Type B pancreatic cell (in vitro differentiated cells): ENCODE results near the gene LGALS1. TPM values are rescaled to one million over a fixed set of nuclear protein-coding genes. Genes with fewer than 3 reads are reported as not detected.

Experiments used
- DNase-seq: peaks from one replicate; pipeline ENCODE4 v3.0.0; 2021; ENCODE audit warnings: mixed read lengths; ENCODE audit not compliant: unreplicated experiment; ENCODE audit errors: extremely low spot score
- H3K27ac Mint-ChIP-seq: 2 replicates; pipeline ENCODE4 v1.8.0; 2021; ENCODE audit warnings: mild to moderate bottlenecking, mixed read lengths
- H3K27me3 Mint-ChIP-seq: 2 replicates; pipeline ENCODE4 v1.8.0; 2021; ENCODE audit warnings: mixed read lengths
- H3K36me3 Mint-ChIP-seq: 2 replicates; pipeline ENCODE4 v1.8.0; 2021; ENCODE audit warnings: mixed read lengths
- H3K4me1 Mint-ChIP-seq: one replicate; pipeline ENCODE4 v1.8.0; 2021; ENCODE audit warnings: mixed read lengths; ENCODE audit not compliant: unreplicated experiment
- H3K4me3 Mint-ChIP-seq: 2 replicates; pipeline ENCODE4 v1.8.0; 2021; ENCODE audit warnings: mild to moderate bottlenecking, mixed read lengths
- H3K9me3 Mint-ChIP-seq: 2 replicates; pipeline ENCODE4 v1.8.0; 2021; ENCODE audit warnings: mixed read lengths
- total RNA-seq: library from RNA; stranded (reverse); gene quantifications from 2 replicates; pipeline ENCODE4 v1.2.1, GENCODE V29; 2021; ENCODE audit warnings: low replicate concordance
- TF ChIP-seq, protein P1 (sequence below): fragments of 200-600 bp; sonication (generic); conservative IDR thresholded peaks from 2 replicates; pipeline ENCODE4 v1.5.0; 2021; ENCODE audit warnings: antibody characterized with exemption, mild to moderate bottlenecking

Gene LGALS1
- total RNA-seq, 1 donor from 2014 or later = 235 TPM

DNA sequence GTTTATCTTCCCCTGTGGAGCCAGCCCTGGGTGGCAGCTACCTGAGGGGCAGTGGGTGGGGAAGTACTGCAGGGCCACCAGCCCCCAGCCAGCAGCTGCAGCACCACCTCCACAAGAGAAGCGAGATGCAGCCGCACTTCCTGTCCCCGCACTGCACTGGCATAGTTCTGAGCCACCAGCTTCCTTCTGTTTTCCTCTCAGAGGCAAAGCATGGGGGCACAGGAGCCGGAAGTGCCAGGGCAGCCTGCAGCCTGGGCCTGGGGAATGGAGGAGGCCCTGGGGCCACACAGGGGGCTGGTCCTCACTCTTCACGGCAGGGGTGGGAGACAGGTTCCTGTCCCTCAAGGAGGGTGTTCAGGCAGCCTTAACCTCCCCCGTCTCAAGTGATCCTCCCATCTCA is 47.9 kb upstream of the LGALS1 start:
- peaks cover 8% of the 10 kb centered on the region for H3K4me1 Mint-ChIP-seq
- H3K4me3 Mint-ChIP-seq = no peak overlapping the region
- no peaks in the 10 kb centered on the region for H3K9me3 Mint-ChIP-seq
- no peaks in the 10 kb centered on the region for H3K27me3 Mint-ChIP-seq
- no peak overlapping the region for H3K27ac Mint-ChIP-seq
- DNase-seq = no peak
- TF ChIP-seq, protein P1, sequence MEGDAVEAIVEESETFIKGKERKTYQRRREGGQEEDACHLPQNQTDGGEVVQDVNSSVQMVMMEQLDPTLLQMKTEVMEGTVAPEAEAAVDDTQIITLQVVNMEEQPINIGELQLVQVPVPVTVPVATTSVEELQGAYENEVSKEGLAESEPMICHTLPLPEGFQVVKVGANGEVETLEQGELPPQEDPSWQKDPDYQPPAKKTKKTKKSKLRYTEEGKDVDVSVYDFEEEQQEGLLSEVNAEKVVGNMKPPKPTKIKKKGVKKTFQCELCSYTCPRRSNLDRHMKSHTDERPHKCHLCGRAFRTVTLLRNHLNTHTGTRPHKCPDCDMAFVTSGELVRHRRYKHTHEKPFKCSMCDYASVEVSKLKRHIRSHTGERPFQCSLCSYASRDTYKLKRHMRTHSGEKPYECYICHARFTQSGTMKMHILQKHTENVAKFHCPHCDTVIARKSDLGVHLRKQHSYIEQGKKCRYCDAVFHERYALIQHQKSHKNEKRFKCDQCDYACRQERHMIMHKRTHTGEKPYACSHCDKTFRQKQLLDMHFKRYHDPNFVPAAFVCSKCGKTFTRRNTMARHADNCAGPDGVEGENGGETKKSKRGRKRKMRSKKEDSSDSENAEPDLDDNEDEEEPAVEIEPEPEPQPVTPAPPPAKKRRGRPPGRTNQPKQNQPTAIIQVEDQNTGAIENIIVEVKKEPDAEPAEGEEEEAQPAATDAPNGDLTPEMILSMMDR = no peak
- peaks cover 4% of the 10 kb centered on the region for H3K36me3 Mint-ChIP-seq

- H3K27ac Mint-ChIP-seq = no peak overlapping the region
- TF ChIP-seq, protein P1 = no peak
- no peaks in the 10 kb centered on the region for H3K9me3 Mint-ChIP-seq
- H3K4me3 Mint-ChIP-seq = no peak overlapping the region
- DNase-seq = no peak
- H3K27me3 Mint-ChIP-seq = no peaks in the 10 kb centered on the region
- peaks cover 4% of the 10 kb centered on the region for H3K36me3 Mint-ChIP-seq
- H3K4me1 Mint-ChIP-seq = peaks cover 6% of the 10 kb centered on the region
These were observed 46.6 kb upstream of the LGALS1 start for GRCh38 chr22:37628830-37629229.

- H3K9me3 Mint-ChIP-seq = no peaks in the 10 kb centered on the region
- DNase-seq = no peak
- no peaks in the 10 kb centered on the region for H3K27me3 Mint-ChIP-seq
These were observed 45.5 kb upstream of the LGALS1 start for GRCh38 chr22:37629928-37630327.

DNA sequence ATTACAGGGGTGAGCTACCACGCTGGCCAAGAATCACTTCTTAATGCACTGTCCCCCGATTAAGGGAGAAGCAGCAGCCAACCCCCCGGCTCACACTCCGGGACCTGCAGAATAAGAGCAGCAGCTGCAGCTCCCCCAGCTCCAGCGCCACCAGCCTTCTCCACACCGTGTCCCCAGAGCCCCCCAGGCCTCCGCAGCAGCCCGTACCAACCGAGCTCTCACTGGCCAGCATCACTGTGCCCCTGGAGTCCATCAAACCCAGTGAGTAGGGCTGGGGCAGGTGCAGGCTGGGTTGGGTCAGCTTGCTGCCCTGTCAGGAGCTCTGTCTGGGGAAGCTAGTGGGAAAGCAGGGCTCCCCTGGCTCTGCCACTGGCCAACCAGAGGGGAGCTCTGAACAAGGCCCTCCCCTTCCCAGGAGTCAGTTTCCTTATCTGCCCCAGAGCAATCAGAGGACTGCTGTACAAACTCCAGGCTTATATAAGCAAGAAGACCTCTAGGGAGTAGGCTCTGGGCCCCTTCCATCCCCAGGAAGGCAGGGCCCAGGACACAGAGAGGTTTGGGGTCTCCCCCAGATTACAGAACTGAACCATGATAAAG is 44.5 kb upstream of the LGALS1 start:
- Mint-ChIP-seq H3K27me3 (no peaks in the 10 kb centered on the region), H3K9me3 (no peaks in the 10 kb centered on the region), H3K36me3 (no peaks in the 10 kb centered on the region), H3K27ac (peak overlapping the region; percentile 43), H3K4me1 (peaks cover 11% of the 10 kb centered on the region), H3K4me3 (no peak overlapping the region)
- no peak for DNase-seq
- TF ChIP-seq, protein P1 = no peak

More at GRCh38 chr22:37629928-37630327, 45.5 kb upstream of the LGALS1 start:
- TF ChIP-seq, protein P1 = no peak
- Mint-ChIP-seq H3K4me3 (no peak overlapping the region), H3K4me1 (peaks cover 16% of the 10 kb centered on the region), H3K27ac (no peak overlapping the region), H3K36me3 (peaks cover 4% of the 10 kb centered on the region)

DNA sequence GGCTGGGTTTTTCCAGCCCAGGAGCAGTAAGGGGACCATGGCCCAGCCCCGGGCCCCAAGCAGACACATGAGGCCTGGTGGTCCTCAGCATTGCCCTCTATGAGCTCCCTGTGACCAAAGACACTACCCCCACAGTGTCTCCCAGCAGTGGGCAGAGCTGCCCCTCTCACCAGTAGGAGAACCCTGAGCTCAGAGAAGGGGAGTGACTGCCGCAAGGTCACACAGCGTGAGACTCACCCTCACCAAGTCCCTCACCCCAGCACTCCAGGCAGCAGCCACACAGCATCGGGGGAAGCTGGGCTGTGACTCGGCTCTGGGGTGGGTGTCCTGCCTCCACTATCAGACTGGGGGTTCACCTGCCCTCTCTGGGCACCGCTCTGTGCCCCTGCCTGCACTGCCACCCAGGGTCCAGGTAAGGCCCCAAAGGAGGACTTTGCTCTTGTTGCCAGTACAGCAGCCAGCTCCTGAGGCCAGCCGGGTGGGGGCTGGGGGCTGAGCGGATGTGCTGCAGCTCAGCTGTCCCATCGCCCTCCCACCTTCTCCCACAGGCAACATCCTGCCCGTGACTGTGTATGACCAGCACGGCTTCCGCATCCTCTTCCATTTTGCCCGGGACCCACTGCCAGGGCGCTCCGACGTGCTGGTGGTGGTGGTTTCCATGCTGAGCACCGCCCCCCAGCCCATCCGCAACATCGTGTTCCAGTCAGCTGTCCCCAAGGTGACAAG is 43.8 kb upstream of the LGALS1 start:
- DNase-seq = no peak
- no peaks in the 10 kb centered on the region for H3K36me3 Mint-ChIP-seq
- H3K9me3 Mint-ChIP-seq = no peaks in the 10 kb centered on the region
- TF ChIP-seq, protein P1 = no peak
- no peak overlapping the region for H3K4me3 Mint-ChIP-seq
- peaks cover 11% of the 10 kb centered on the region for H3K4me1 Mint-ChIP-seq
- H3K27ac Mint-ChIP-seq = peak overlapping the region; percentile 43
- H3K27me3 Mint-ChIP-seq = no peaks in the 10 kb centered on the region
